ENCODE results near the gene EXOC6B. TPM values are rescaled to one million over a fixed set of nuclear protein-coding genes. Genes with fewer than 3 reads are reported as not detected.
"Not testable (repeated sequence)": the region's sequence is repeated elsewhere in the genome, so short reads cannot be mapped to it uniquely, and the experiment has no call there.

EXOC6B gene
- total RNA-seq, 1 donor from 2014 or later = 24.5 TPM

- no peak overlapping the region for H3K4me3 ChIP-seq (ENCODE audit: low read length in 3 of 3)
- H3K9ac ChIP-seq (ENCODE audit: low read depth in 1 of 3, low read length in 3 of 3) = no peak overlapping the region
- no peak overlapping the region for H3K27ac ChIP-seq (ENCODE audit: low read depth, low read length)
- H3K4me1 ChIP-seq (ENCODE audit: control insufficient read depth in 3 of 3, insufficient read depth in 3 of 3, low read length in 3 of 3) = no peaks in the 10 kb centered on the region
- no peaks in the 10 kb centered on the region for H3K9me3 ChIP-seq (ENCODE audit: control insufficient read depth in 3 of 3, low read length in 3 of 3)
- H3K36me3 ChIP-seq (ENCODE audit: control insufficient read depth in 3 of 3, insufficient read depth in 3 of 3, low read length in 3 of 3) = no peaks in the 10 kb centered on the region
- H3K27me3 ChIP-seq (ENCODE audit: control insufficient read depth in 3 of 3, insufficient read depth in 3 of 3, low read length in 3 of 3) = no peaks in the 10 kb centered on the region
These were observed 301.8 kb downstream of the EXOC6B start for GRCh38 chr2:72524071-72524470.

- Histone ChIP-seq H3K4me1 (ENCODE audit: control insufficient read depth in 3 of 3, insufficient read depth in 3 of 3, low read length in 3 of 3) (no peaks in the 10 kb centered on the region), H3K27me3 (ENCODE audit: control insufficient read depth in 3 of 3, insufficient read depth in 3 of 3, low read length in 3 of 3) (no peaks in the 10 kb centered on the region), H3K27ac (ENCODE audit: low read depth, low read length) (no peak overlapping the region), H3K4me3 (ENCODE audit: low read length in 3 of 3) (no peak overlapping the region), H3K36me3 (ENCODE audit: control insufficient read depth in 3 of 3, insufficient read depth in 3 of 3, low read length in 3 of 3) (no peaks in the 10 kb centered on the region), H3K9ac (ENCODE audit: low read depth in 1 of 3, low read length in 3 of 3) (no peak overlapping the region), H3K9me3 (ENCODE audit: control insufficient read depth in 3 of 3, low read length in 3 of 3) (no peaks in the 10 kb centered on the region)
These were observed 310.1 kb downstream of the EXOC6B start for GRCh38 chr2:72515696-72516095.

- Histone ChIP-seq H3K36me3 (ENCODE audit: control insufficient read depth in 3 of 3, insufficient read depth in 3 of 3, low read length in 3 of 3) (no peaks in the 10 kb centered on the region), H3K27me3 (ENCODE audit: control insufficient read depth in 3 of 3, insufficient read depth in 3 of 3, low read length in 3 of 3) (no peaks in the 10 kb centered on the region)
These were observed 312.8 kb downstream of the EXOC6B start for GRCh38 chr2:72513011-72513410.

GRCh38 chr2:72512376-72512775 lies 313.5 kb downstream of the EXOC6B start:
- H3K9me3 ChIP-seq (ENCODE audit: control insufficient read depth in 3 of 3, low read length in 3 of 3) = no peaks in the 10 kb centered on the region
- H3K36me3 ChIP-seq (ENCODE audit: control insufficient read depth in 3 of 3, insufficient read depth in 3 of 3, low read length in 3 of 3) = no peaks in the 10 kb centered on the region
- H3K9ac ChIP-seq (ENCODE audit: low read depth in 1 of 3, low read length in 3 of 3) = no peak overlapping the region
- H3K4me1 ChIP-seq (ENCODE audit: control insufficient read depth in 3 of 3, insufficient read depth in 3 of 3, low read length in 3 of 3) = no peaks in the 10 kb centered on the region
- H3K27me3 ChIP-seq (ENCODE audit: control insufficient read depth in 3 of 3, insufficient read depth in 3 of 3, low read length in 3 of 3) = no peaks in the 10 kb centered on the region
- no peak overlapping the region for H3K4me3 ChIP-seq (ENCODE audit: low read length in 3 of 3)
- H3K27ac ChIP-seq (ENCODE audit: low read depth, low read length) = no peak overlapping the region

More at GRCh38 chr2:72513011-72513410, 312.8 kb downstream of the EXOC6B start:
- Histone ChIP-seq H3K4me3 (ENCODE audit: low read length in 3 of 3) (no peak overlapping the region), H3K9ac (ENCODE audit: low read depth in 1 of 3, low read length in 3 of 3) (no peak overlapping the region), H3K9me3 (ENCODE audit: control insufficient read depth in 3 of 3, low read length in 3 of 3) (no peaks in the 10 kb centered on the region), H3K27ac (ENCODE audit: low read depth, low read length) (no peak overlapping the region), H3K4me1 (ENCODE audit: control insufficient read depth in 3 of 3, insufficient read depth in 3 of 3, low read length in 3 of 3) (no peaks in the 10 kb centered on the region)

- Histone ChIP-seq H3K36me3 (ENCODE audit: control insufficient read depth in 3 of 3, insufficient read depth in 3 of 3, low read length in 3 of 3) (no peaks in the 10 kb centered on the region), H3K4me1 (ENCODE audit: control insufficient read depth in 3 of 3, insufficient read depth in 3 of 3, low read length in 3 of 3) (no peaks in the 10 kb centered on the region), H3K9ac (ENCODE audit: low read depth in 1 of 3, low read length in 3 of 3) (no peak overlapping the region), H3K27me3 (ENCODE audit: control insufficient read depth in 3 of 3, insufficient read depth in 3 of 3, low read length in 3 of 3) (no peaks in the 10 kb centered on the region), H3K4me3 (ENCODE audit: low read length in 3 of 3) (no peak overlapping the region), H3K27ac (ENCODE audit: low read depth, low read length) (no peak overlapping the region), H3K9me3 (ENCODE audit: control insufficient read depth in 3 of 3, low read length in 3 of 3) (no peaks in the 10 kb centered on the region)
These were observed 313.9 kb downstream of the EXOC6B start for GRCh38 chr2:72511906-72512305.

GRCh38 chr2:72497763-72498162 lies 328.1 kb downstream of the EXOC6B start:
- Histone ChIP-seq H3K36me3 (ENCODE audit: control insufficient read depth in 3 of 3, insufficient read depth in 3 of 3, low read length in 3 of 3) (peaks cover 0 to 4% (median 0%) of the 10 kb centered on the region in 3 donors), H3K9me3 (ENCODE audit: control insufficient read depth in 3 of 3, low read length in 3 of 3) (no peaks in the 10 kb centered on the region), H3K27me3 (ENCODE audit: control insufficient read depth in 3 of 3, insufficient read depth in 3 of 3, low read length in 3 of 3) (no peaks in the 10 kb centered on the region), H3K27ac (ENCODE audit: low read depth, low read length) (no peak overlapping the region), H3K4me1 (ENCODE audit: control insufficient read depth in 3 of 3, insufficient read depth in 3 of 3, low read length in 3 of 3) (no peaks in the 10 kb centered on the region), H3K4me3 (ENCODE audit: low read length in 3 of 3) (no peak overlapping the region), H3K9ac (ENCODE audit: low read depth in 1 of 3, low read length in 3 of 3) (no peak overlapping the region)

GRCh38 chr2:72496479-72496878 lies 329.4 kb downstream of the EXOC6B start:
- peaks cover 0 to 4% (median 0%) of the 10 kb centered on the region in 3 donors for H3K36me3 ChIP-seq (ENCODE audit: control insufficient read depth in 3 of 3, insufficient read depth in 3 of 3, low read length in 3 of 3)
- no peak overlapping the region for H3K9ac ChIP-seq (ENCODE audit: low read depth in 1 of 3, low read length in 3 of 3)
- H3K4me3 ChIP-seq (ENCODE audit: low read length in 3 of 3) = no peak overlapping the region
- H3K9me3 ChIP-seq (ENCODE audit: control insufficient read depth in 3 of 3, low read length in 3 of 3) = no peaks in the 10 kb centered on the region
- no peaks in the 10 kb centered on the region for H3K27me3 ChIP-seq (ENCODE audit: control insufficient read depth in 3 of 3, insufficient read depth in 3 of 3, low read length in 3 of 3)
- H3K27ac ChIP-seq (ENCODE audit: low read depth, low read length) = no peak overlapping the region
- no peaks in the 10 kb centered on the region for H3K4me1 ChIP-seq (ENCODE audit: control insufficient read depth in 3 of 3, insufficient read depth in 3 of 3, low read length in 3 of 3)

- Histone ChIP-seq H3K9me3 (ENCODE audit: control insufficient read depth in 3 of 3, low read length in 3 of 3) (no peaks in the 10 kb centered on the region), H3K27ac (ENCODE audit: low read depth, low read length) (no peak overlapping the region), H3K4me3 (ENCODE audit: low read length in 3 of 3) (no peak overlapping the region), H3K9ac (ENCODE audit: low read depth in 1 of 3, low read length in 3 of 3) (no peak overlapping the region), H3K4me1 (ENCODE audit: control insufficient read depth in 3 of 3, insufficient read depth in 3 of 3, low read length in 3 of 3) (no peaks in the 10 kb centered on the region), H3K36me3 (ENCODE audit: control insufficient read depth in 3 of 3, insufficient read depth in 3 of 3, low read length in 3 of 3) (peaks cover 0 to 4% (median 0%) of the 10 kb centered on the region in 3 donors), H3K27me3 (ENCODE audit: control insufficient read depth in 3 of 3, insufficient read depth in 3 of 3, low read length in 3 of 3) (no peaks in the 10 kb centered on the region)
These were observed 331.4 kb downstream of the EXOC6B start for GRCh38 chr2:72494392-72494791.

- not testable (repeated sequence) for H3K36me3 ChIP-seq (ENCODE audit: control insufficient read depth in 3 of 3, insufficient read depth in 3 of 3, low read length in 3 of 3)
These were observed 341.2 kb downstream of the EXOC6B start for GRCh38 chr2:72484622-72485021.

GRCh38 chr2:72483346-72483745 lies 342.5 kb downstream of the EXOC6B start:
- Histone ChIP-seq H3K27me3 (ENCODE audit: control insufficient read depth in 3 of 3, insufficient read depth in 3 of 3, low read length in 3 of 3) (no peaks in the 10 kb centered on the region), H3K4me1 (ENCODE audit: control insufficient read depth in 3 of 3, insufficient read depth in 3 of 3, low read length in 3 of 3) (no peaks in the 10 kb centered on the region), H3K9ac (ENCODE audit: low read depth in 1 of 3, low read length in 3 of 3) (no peak overlapping the region), H3K4me3 (ENCODE audit: low read length in 3 of 3) (no peak overlapping the region), H3K36me3 (ENCODE audit: control insufficient read depth in 3 of 3, insufficient read depth in 3 of 3, low read length in 3 of 3) (peaks cover 0 to 3% (median 0%) of the 10 kb centered on the region in 3 donors), H3K9me3 (ENCODE audit: control insufficient read depth in 3 of 3, low read length in 3 of 3) (no peaks in the 10 kb centered on the region), H3K27ac (ENCODE audit: low read depth, low read length) (no peak overlapping the region)

More at GRCh38 chr2:72484622-72485021, 341.2 kb downstream of the EXOC6B start:
- not testable (repeated sequence) for H3K27me3 ChIP-seq (ENCODE audit: control insufficient read depth in 3 of 3, insufficient read depth in 3 of 3, low read length in 3 of 3); H3K27ac ChIP-seq (ENCODE audit: low read depth, low read length); H3K9ac ChIP-seq (ENCODE audit: low read depth in 1 of 3, low read length in 3 of 3); H3K4me3 ChIP-seq (ENCODE audit: low read length in 3 of 3); H3K4me1 ChIP-seq (ENCODE audit: control insufficient read depth in 3 of 3, insufficient read depth in 3 of 3, low read length in 3 of 3); H3K9me3 ChIP-seq (ENCODE audit: control insufficient read depth in 3 of 3, low read length in 3 of 3)

GRCh38 chr2:72475246-72475645 lies 350.6 kb downstream of the EXOC6B start:
- Histone ChIP-seq H3K4me3 (ENCODE audit: low read length in 3 of 3) (no peak overlapping the region), H3K4me1 (ENCODE audit: control insufficient read depth in 3 of 3, insufficient read depth in 3 of 3, low read length in 3 of 3) (no peaks in the 10 kb centered on the region), H3K36me3 (ENCODE audit: control insufficient read depth in 3 of 3, insufficient read depth in 3 of 3, low read length in 3 of 3) (peaks cover 6 to 11% (median 10%) of the 10 kb centered on the region in 3 donors), H3K9ac (ENCODE audit: low read depth in 1 of 3, low read length in 3 of 3) (no peak overlapping the region), H3K9me3 (ENCODE audit: control insufficient read depth in 3 of 3, low read length in 3 of 3) (peaks cover 0 to 2% (median 0%) of the 10 kb centered on the region in 3 donors), H3K27me3 (ENCODE audit: control insufficient read depth in 3 of 3, insufficient read depth in 3 of 3, low read length in 3 of 3) (no peaks in the 10 kb centered on the region), H3K27ac (ENCODE audit: low read depth, low read length) (no peak overlapping the region)

All from skeletal muscle tissue (tissue), 4 donors.